HEK293T (cell line): ENCODE data around the gene RASGEF1B.

Experiments
- CTCF ChIA-PET: fragments of 350-600 bp; formaldehyde crosslinking; extraction: SDS; loops from one replicate; lab custom pipeline; 2021; ENCODE audit warnings: antibody characterized with exemption, inconsistent platforms; lab: Yijun Ruan, JAX
- POLR2A ChIA-PET: fragments of 350-600 bp; formaldehyde crosslinking; extraction: SDS; loops from one replicate; lab custom pipeline; 2020; ENCODE audit warnings: antibody characterized with exemption, inconsistent platforms; lab: Yijun Ruan, JAX
- DNase-seq: peaks from one replicate; pipeline ENCODE4 v3.0.0; 2012; ENCODE audit warnings: mixed read lengths; ENCODE audit errors: extremely low spot score
- ARNT ChIP-seq: fragments of 450-650 bp; IDR thresholded peaks from 2 replicates; pipeline ENCODE4 v1.6.1; 2017; ENCODE audit warnings: mild to moderate bottlenecking
- BHLHE40 ChIP-seq: fragments of 450-650 bp; IDR thresholded peaks from 2 replicates; pipeline ENCODE4 v1.6.1; 2016; ENCODE audit warnings: mild to moderate bottlenecking, moderate library complexity, borderline replicate concordance
- CTBP1 ChIP-seq: fragments of 450-650 bp; IDR thresholded peaks from 2 replicates; pipeline ENCODE4 v1.6.1; 2016; ENCODE audit warnings: borderline replicate concordance
- ELF4 ChIP-seq: fragments of 450-650 bp; IDR thresholded peaks from 2 replicates; pipeline ENCODE4 v1.6.1; 2017; ENCODE audit warnings: antibody characterized with exemption
- FOXA1 ChIP-seq: fragments of 450-650 bp; IDR thresholded peaks from 2 replicates; pipeline ENCODE4 v1.6.1; 2016; ENCODE audit warnings: mild to moderate bottlenecking
- FOXK2 ChIP-seq: fragments of 450-650 bp; IDR thresholded peaks from 2 replicates; pipeline ENCODE4 v1.6.1; 2016; ENCODE audit warnings: mild to moderate bottlenecking
- FOXM1 ChIP-seq: fragments of 450-650 bp; IDR thresholded peaks from 2 replicates; pipeline ENCODE4 v1.6.1; 2017; ENCODE audit warnings: mild to moderate bottlenecking, borderline replicate concordance
- HDGF ChIP-seq: fragments of 450-650 bp; IDR thresholded peaks from 2 replicates; pipeline ENCODE4 v1.6.1; 2017; ENCODE audit warnings: antibody characterized with exemption, borderline replicate concordance
- L3MBTL2 ChIP-seq: fragments of 450-650 bp; conservative IDR thresholded peaks from 2 replicates; pipeline ENCODE4 v1.6.1; 2016; ENCODE audit warnings: mild to moderate bottlenecking
- LEF1 ChIP-seq: fragments of 450-650 bp; IDR thresholded peaks from 2 replicates; pipeline ENCODE4 v1.6.1; 2017; ENCODE audit warnings: mild to moderate bottlenecking, borderline replicate concordance
- NFRKB ChIP-seq: fragments of 450-650 bp; IDR thresholded peaks from 2 replicates; pipeline ENCODE4 v1.6.1; 2016; ENCODE audit warnings: mild to moderate bottlenecking, moderate library complexity
- SP1 ChIP-seq: fragments of 450-650 bp; IDR thresholded peaks from 2 replicates; pipeline ENCODE4 v1.6.1; 2017
- SUZ12 ChIP-seq: fragments of 450-650 bp; IDR thresholded peaks from 2 replicates; pipeline ENCODE4 v1.6.1; 2016; ENCODE audit warnings: mild to moderate bottlenecking
- TARDBP ChIP-seq: fragments of 450-650 bp; IDR thresholded peaks from 2 replicates; pipeline ENCODE4 v1.6.1; 2016
- ZNF384 ChIP-seq: fragments of 450-650 bp; IDR thresholded peaks from 2 replicates; pipeline ENCODE4 v1.6.1; 2016
- TF ChIP-seq, protein P1 (sequence below): fragments of 450-650 bp; IDR thresholded peaks from 2 replicates; pipeline ENCODE4 v1.6.1; 2016

The RASGEF1B gene

GRCh38 chr4:81455897-81456296, 15.8 kb downstream of the RASGEF1B start:
- CTCF ChIA-PET = no interaction called here
- TF ChIP-seq HDGF = no peak
- TF ChIP-seq, protein P1, sequence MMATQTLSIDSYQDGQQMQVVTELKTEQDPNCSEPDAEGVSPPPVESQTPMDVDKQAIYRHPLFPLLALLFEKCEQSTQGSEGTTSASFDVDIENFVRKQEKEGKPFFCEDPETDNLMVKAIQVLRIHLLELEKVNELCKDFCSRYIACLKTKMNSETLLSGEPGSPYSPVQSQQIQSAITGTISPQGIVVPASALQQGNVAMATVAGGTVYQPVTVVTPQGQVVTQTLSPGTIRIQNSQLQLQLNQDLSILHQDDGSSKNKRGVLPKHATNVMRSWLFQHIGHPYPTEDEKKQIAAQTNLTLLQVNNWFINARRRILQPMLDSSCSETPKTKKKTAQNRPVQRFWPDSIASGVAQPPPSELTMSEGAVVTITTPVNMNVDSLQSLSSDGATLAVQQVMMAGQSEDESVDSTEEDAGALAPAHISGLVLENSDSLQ = no peak
- TF ChIP-seq LEF1 = no peak
- no peak for TF ChIP-seq FOXK2
- TF ChIP-seq FOXM1 = no peak
- no peak for TF ChIP-seq TARDBP
- no peak for TF ChIP-seq NFRKB
- TF ChIP-seq ZNF384 = no peak
- TF ChIP-seq SUZ12 = no peak
- no peak for TF ChIP-seq ARNT
- no peak for TF ChIP-seq ELF4
- TF ChIP-seq SP1 = no peak
- no peak for TF ChIP-seq CTBP1
- TF ChIP-seq BHLHE40 = no peak
- no peak for TF ChIP-seq L3MBTL2
- TF ChIP-seq FOXA1 = no peak

GRCh38 chr4:81454948-81455347, 16.8 kb downstream of the RASGEF1B start:
- CTCF ChIA-PET = interaction anchor here (0.6 kb wide), 1 partner anchor 388 kb away, joined by 3 read pairs; no protein-coding TSS in a partner anchor
- POLR2A ChIA-PET = no interaction called here
- no peak for DNase-seq
- no peak for TF ChIP-seq HDGF
- no peak for TF ChIP-seq BHLHE40
- no peak for TF ChIP-seq TARDBP
- no peak for TF ChIP-seq CTBP1
- no peak for TF ChIP-seq FOXA1
- TF ChIP-seq FOXK2 = no peak

More at GRCh38 chr4:81455897-81456296, 15.8 kb downstream of the RASGEF1B start:
- POLR2A ChIA-PET = no interaction called here
- no peak for DNase-seq

GRCh38 chr4:81454499-81454898, 17.2 kb downstream of the RASGEF1B start:
- CTCF ChIA-PET = interaction anchor here (0.6 kb wide), 1 partner anchor 388 kb away, joined by 3 read pairs; no protein-coding TSS in a partner anchor
- no peak for DNase-seq
- POLR2A ChIA-PET = no interaction called here
- no peak for TF ChIP-seq ZNF384
- TF ChIP-seq TARDBP = no peak
- TF ChIP-seq ELF4 = no peak
- TF ChIP-seq SP1 = no peak
- no peak for TF ChIP-seq HDGF
- no peak for TF ChIP-seq L3MBTL2
- no peak for TF ChIP-seq FOXK2
- no peak for TF ChIP-seq FOXM1
- no peak for TF ChIP-seq NFRKB
- no peak for TF ChIP-seq LEF1

DNA sequence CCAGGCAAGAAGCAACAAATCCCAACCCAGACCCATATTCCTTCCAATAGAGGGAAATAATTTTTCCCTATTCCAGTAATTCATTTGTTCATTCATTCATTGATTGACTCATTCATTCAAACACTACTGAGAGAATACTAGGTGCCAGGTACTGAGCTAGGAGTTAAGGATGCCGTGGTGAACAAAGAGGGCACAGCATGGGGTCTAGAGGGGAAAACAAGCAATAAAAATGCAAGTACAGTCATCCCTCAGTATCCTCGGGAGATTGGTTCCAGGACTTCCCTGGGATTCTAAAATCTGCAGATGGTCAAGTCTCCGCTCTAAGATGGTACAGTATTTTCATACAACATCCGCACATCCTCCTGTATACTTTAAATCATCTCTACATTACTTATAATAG, 18.7 kb downstream of the RASGEF1B start:
- POLR2A ChIA-PET = no interaction called here
- no peak for TF ChIP-seq FOXK2
- TF ChIP-seq HDGF = no peak
- no peak for DNase-seq
- CTCF ChIA-PET = no interaction called here

DNA sequence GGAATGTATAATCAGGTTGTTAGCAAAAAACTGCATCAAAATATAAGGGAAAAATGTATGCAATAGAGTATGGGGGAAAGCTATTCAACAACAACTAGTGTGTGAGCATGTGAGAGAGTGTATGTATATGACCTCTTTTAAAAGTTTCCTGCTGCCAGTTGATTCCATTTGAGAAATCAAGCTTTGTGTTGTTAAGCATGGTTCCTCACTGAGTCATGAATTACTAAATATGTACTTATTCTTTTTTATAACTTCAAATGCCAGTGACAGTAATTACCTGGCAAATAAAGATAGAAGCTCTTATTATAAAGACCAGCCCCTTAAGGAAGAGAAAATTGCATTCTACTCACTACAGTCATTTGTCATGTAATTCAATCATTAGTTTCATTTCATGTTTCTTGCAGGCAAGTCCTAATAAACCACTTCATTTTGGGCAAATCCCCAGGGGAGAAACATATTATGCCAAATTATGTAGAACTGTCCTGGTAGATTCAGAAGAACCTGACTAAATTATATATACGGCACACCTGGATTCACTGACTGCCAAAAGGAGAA, 19.2 kb downstream of the RASGEF1B start:
- no peak for TF ChIP-seq TARDBP
- TF ChIP-seq CTBP1 = no peak
- no peak for TF ChIP-seq LEF1
- TF ChIP-seq L3MBTL2 = no peak
- no peak for TF ChIP-seq NFRKB
- TF ChIP-seq FOXM1 = no peak
- DNase-seq = no peak
- ChIA-PET POLR2A (no interaction called here), CTCF (no interaction called here)

DNA sequence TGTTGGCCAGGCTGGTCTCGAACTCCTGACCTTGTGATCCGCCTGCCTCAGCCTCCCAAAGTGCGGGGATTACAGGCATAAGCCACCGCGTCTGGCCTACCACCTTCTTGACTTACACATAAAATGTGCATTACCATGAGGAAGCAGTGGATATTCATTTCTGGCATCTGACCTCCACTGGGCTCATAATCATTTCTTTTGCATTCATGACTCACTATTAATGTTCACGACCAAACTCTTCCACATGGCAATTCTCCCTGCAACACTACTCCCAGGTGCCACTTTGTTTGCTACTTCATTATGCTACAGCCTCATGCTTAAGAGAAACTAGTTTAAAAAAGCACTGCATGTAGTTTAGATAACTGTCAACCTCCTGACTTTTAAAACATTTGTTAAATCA, 22.7 kb downstream of the RASGEF1B start:
- CTCF ChIA-PET = no interaction called here
- no peak for TF ChIP-seq FOXA1
- TF ChIP-seq LEF1 = no peak
- TF ChIP-seq SUZ12 = no peak
- TF ChIP-seq ZNF384 = no peak
- TF ChIP-seq ARNT = no peak
- TF ChIP-seq, protein P1 = no peak
- TF ChIP-seq NFRKB = no peak
- TF ChIP-seq BHLHE40 = no peak
- TF ChIP-seq ELF4 = no peak
- no peak for TF ChIP-seq HDGF
- TF ChIP-seq SP1 = no peak
- TF ChIP-seq FOXM1 = no peak
- TF ChIP-seq CTBP1 = no peak
- no peak for TF ChIP-seq L3MBTL2
- DNase-seq = no peak
- POLR2A ChIA-PET = no interaction called here

DNA sequence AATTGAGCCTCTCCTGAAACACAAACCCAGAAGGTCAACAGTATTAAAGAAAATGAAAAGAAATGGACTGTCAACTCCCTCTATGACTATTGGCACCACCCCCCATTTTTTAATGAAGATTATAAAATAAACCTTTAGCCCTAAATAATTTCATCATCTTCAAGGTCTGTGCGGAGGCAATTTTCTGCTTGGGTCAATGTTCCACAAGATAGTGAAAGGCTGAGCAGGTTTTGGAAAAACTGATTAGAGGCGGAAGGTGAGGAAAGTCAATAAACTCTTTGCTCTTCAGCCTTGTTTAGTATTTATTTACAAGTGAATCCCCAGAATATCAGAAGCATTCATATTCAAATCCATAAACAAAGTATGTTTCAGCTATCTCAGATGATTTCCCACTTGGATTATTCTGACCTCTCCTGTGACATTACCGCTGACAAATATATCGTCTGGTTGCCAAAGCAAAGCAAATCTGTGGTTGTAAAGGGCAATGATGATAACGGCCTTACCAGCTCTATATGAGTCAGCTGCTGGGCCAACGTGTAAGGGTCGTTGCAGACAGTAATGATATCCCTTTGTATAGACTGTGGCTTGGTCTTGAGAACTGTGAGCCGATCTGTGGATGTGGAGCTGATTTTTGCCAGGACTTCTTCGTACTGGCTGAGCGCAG, 24.0 kb downstream of the RASGEF1B start:
- no peak for DNase-seq
- ChIA-PET POLR2A (no interaction called here), CTCF (no interaction called here)
- TF ChIP-seq TARDBP = no peak
- no peak for TF ChIP-seq NFRKB
- TF ChIP-seq, protein P1 = no peak
- TF ChIP-seq FOXK2 = no peak
- no peak for TF ChIP-seq BHLHE40
- TF ChIP-seq LEF1 = no peak
- TF ChIP-seq FOXA1 = no peak
